Naive thymus-derived CD8-positive, alpha-beta T cell (primary cell): ENCODE measurements around the gene FRMD5. TPM values are rescaled to one million over a fixed set of nuclear protein-coding genes. Genes with fewer than 3 reads are reported as not detected.

Source experiments
- ATAC-seq, 2 donors: fragments of 150-1000 bp; cut with Tn5 transposase in 1 of 2; sonication (Bioruptor Pico), chemical (Tn5 transposase) in 1 of 2; 1 replicate in 1 of 2; 2 replicates in 1 of 2; pipeline ENCODE4 v1.10.0; 2021; ENCODE audit warnings: mild to moderate bottlenecking in 2 of 2, moderate library complexity in 2 of 2
- POLR2A ChIA-PET: fragments of 350-600 bp; sonication (Branson Sonifier 250); formaldehyde crosslinking; loops from one replicate; lab custom pipeline; 2021; ENCODE audit warnings: antibody characterized with exemption; lab: Charles Lee
- DNase-seq, 10 donors: peaks; one replicate each; pipeline versions ENCODE4 v3.0.0 to v3.0.0-alpha.2; 2020 to 2022
- H3K27ac Mint-ChIP-seq, 10 donors: one replicate each; pipeline ENCODE4 v1.8.0; 2020 to 2022; ENCODE audit warnings: mild to moderate bottlenecking in 10 of 10, mixed read lengths in 10 of 10, moderate library complexity in 4 of 10, inconsistent platforms in 1 of 10
- H3K27me3 Mint-ChIP-seq, 5 donors: one replicate each; pipeline ENCODE4 v1.8.0; 2021 to 2022; ENCODE audit warnings: mixed read lengths in 5 of 5
- H3K36me3 Mint-ChIP-seq, 3 donors: one replicate each; pipeline ENCODE4 v1.8.0; 2020 to 2022; ENCODE audit warnings: mixed read lengths in 3 of 3, mild to moderate bottlenecking in 2 of 3, inconsistent platforms in 1 of 3
- H3K4me1 Mint-ChIP-seq, 4 donors: one replicate each; pipeline ENCODE4 v1.8.0; 2021 to 2022; ENCODE audit warnings: mixed read lengths in 4 of 4
- H3K4me3 Mint-ChIP-seq, 10 donors: one replicate each; pipeline ENCODE4 v1.8.0; 2020 to 2022; ENCODE audit warnings: mild to moderate bottlenecking in 10 of 10, mixed read lengths in 10 of 10, moderate library complexity in 6 of 10, inconsistent platforms in 1 of 10
- H3K9me3 Mint-ChIP-seq, 9 donors: one replicate each; pipeline ENCODE4 v1.8.0; 2020 to 2022; ENCODE audit warnings: mixed read lengths in 9 of 9, mild to moderate bottlenecking in 3 of 9, inconsistent platforms in 1 of 9, moderate library complexity in 1 of 9
- polyA plus RNA-seq, 3 donors: library from polyadenylated mRNA; unstranded; fragments of 300-500 nt; fragmentation: Illumina TruSeq; gene quantifications; one replicate each; pipeline ENCODE4 v1.2.3, GENCODE V29; 2021
- total RNA-seq, 8 experiments: library from RNA in 2 of 8; stranded (reverse) in 2 of 8; gene quantifications; one replicate each; pipeline ENCODE4 v1.2.3 and lab custom pipeline; 2021 to 2026

FRMD5 gene
- total and polyA plus RNA-seq, 5 experiments from 2014 or later: 0.14 to 0.21 (median 0.18) TPM; not detected in 1

- Mint-ChIP-seq H3K9me3 (no peaks in the 10 kb centered on the region), H3K27ac (no peak overlapping the region), H3K36me3 (no peaks in the 10 kb centered on the region), H3K27me3 (peaks cover 2 to 13% (median 8%) of the 10 kb centered on the region in 5 donors), H3K4me3 (no peak overlapping the region), H3K4me1 (no peaks in the 10 kb centered on the region)
- no peak for ATAC-seq
- no peak for DNase-seq
- POLR2A ChIA-PET: no interaction called here
These were observed 266.9 kb downstream of the FRMD5 start for GRCh38 chr15:43928152-43928551.

GRCh38 chr15:43927203-43927602 is 267.9 kb downstream of the FRMD5 start:
- POLR2A ChIA-PET: no interaction called here
- no peaks in the 10 kb centered on the region for H3K36me3 Mint-ChIP-seq
- no peaks in the 10 kb centered on the region for H3K9me3 Mint-ChIP-seq
- no peak overlapping the region for H3K4me3 Mint-ChIP-seq
- H3K27me3 Mint-ChIP-seq: peaks cover 0 to 11% (median 4%) of the 10 kb centered on the region in 5 donors
- DNase-seq (no peak), ATAC-seq (no peak)
- H3K27ac Mint-ChIP-seq: no peak overlapping the region
- H3K4me1 Mint-ChIP-seq: no peaks in the 10 kb centered on the region

- DNase-seq (no peak), ATAC-seq (no peak)
- Mint-ChIP-seq H3K36me3 (no peaks in the 10 kb centered on the region), H3K9me3 (no peaks in the 10 kb centered on the region), H3K4me3 (no peak overlapping the region), H3K27me3 (peaks cover 0 to 8% (median 2%) of the 10 kb centered on the region in 5 donors), H3K27ac (no peak overlapping the region), H3K4me1 (no peaks in the 10 kb centered on the region)
- POLR2A ChIA-PET: no interaction called here
These were observed 271.5 kb downstream of the FRMD5 start for GRCh38 chr15:43923553-43923952.

- POLR2A ChIA-PET: no interaction called here
- Mint-ChIP-seq H3K27me3 (peaks cover 0 to 4% (median 2%) of the 10 kb centered on the region in 5 donors), H3K9me3 (no peaks in the 10 kb centered on the region), H3K36me3 (no peaks in the 10 kb centered on the region), H3K4me1 (no peaks in the 10 kb centered on the region), H3K27ac (no peak overlapping the region), H3K4me3 (no peak overlapping the region)
- no peak for DNase-seq
- no peak for ATAC-seq
These were observed 273.1 kb downstream of the FRMD5 start for GRCh38 chr15:43922021-43922420.

GRCh38 chr15:43920815-43921214 is 274.3 kb downstream of the FRMD5 start:
- peaks cover 0 to 3% (median under 1%) of the 10 kb centered on the region in 5 donors for H3K27me3 Mint-ChIP-seq
- H3K27ac Mint-ChIP-seq: no peak overlapping the region
- ATAC-seq (no peak), DNase-seq (no peak)
- H3K4me1 Mint-ChIP-seq: no peaks in the 10 kb centered on the region
- no peaks in the 10 kb centered on the region for H3K36me3 Mint-ChIP-seq
- POLR2A ChIA-PET: no interaction called here
- H3K4me3 Mint-ChIP-seq: no peak overlapping the region
- no peaks in the 10 kb centered on the region for H3K9me3 Mint-ChIP-seq

- ATAC-seq: no peak
- Mint-ChIP-seq H3K36me3 (no peaks in the 10 kb centered on the region), H3K9me3 (no peaks in the 10 kb centered on the region), H3K4me3 (no peak overlapping the region), H3K27ac (no peak overlapping the region), H3K4me1 (no peaks in the 10 kb centered on the region), H3K27me3 (peaks cover 0 to 4% (median 0%) of the 10 kb centered on the region in 5 donors)
- no peak for DNase-seq
- POLR2A ChIA-PET: no interaction called here
These were observed 274.8 kb downstream of the FRMD5 start for GRCh38 chr15:43920254-43920600.

- H3K9me3 Mint-ChIP-seq: no peaks in the 10 kb centered on the region
- no peak overlapping the region for H3K27ac Mint-ChIP-seq
- POLR2A ChIA-PET: no interaction called here
- H3K27me3 Mint-ChIP-seq: peaks cover 0 to 4% (median 0%) of the 10 kb centered on the region in 5 donors
- H3K4me3 Mint-ChIP-seq: no peak overlapping the region
- no peak for DNase-seq
- ATAC-seq: no peak
- H3K4me1 Mint-ChIP-seq: no peaks in the 10 kb centered on the region
- H3K36me3 Mint-ChIP-seq: no peaks in the 10 kb centered on the region
These were observed 275.4 kb downstream of the FRMD5 start for GRCh38 chr15:43919540-43920253.

- Mint-ChIP-seq H3K9me3 (no peaks in the 10 kb centered on the region), H3K27ac (no peak overlapping the region), H3K4me3 (no peak overlapping the region), H3K36me3 (no peaks in the 10 kb centered on the region), H3K4me1 (no peaks in the 10 kb centered on the region), H3K27me3 (peaks cover 0 to 4% (median 0%) of the 10 kb centered on the region in 5 donors)
- ATAC-seq: no peak
- POLR2A ChIA-PET: no interaction called here
- no peak for DNase-seq
These were observed 276.4 kb downstream of the FRMD5 start for GRCh38 chr15:43918717-43919116.

- DNase-seq: no peak
- ATAC-seq: no peak
- no peak overlapping the region for H3K4me3 Mint-ChIP-seq
- POLR2A ChIA-PET: no interaction called here
- no peaks in the 10 kb centered on the region for H3K9me3 Mint-ChIP-seq
- H3K36me3 Mint-ChIP-seq: no peaks in the 10 kb centered on the region
- H3K27ac Mint-ChIP-seq: no peak overlapping the region
- H3K4me1 Mint-ChIP-seq: no peaks in the 10 kb centered on the region
- peaks cover 0 to 4% (median 0%) of the 10 kb centered on the region in 5 donors for H3K27me3 Mint-ChIP-seq
These were observed 278.8 kb downstream of the FRMD5 start for GRCh38 chr15:43916326-43916660.

- no peak overlapping the region for H3K4me3 Mint-ChIP-seq
- H3K9me3 Mint-ChIP-seq: no peaks in the 10 kb centered on the region
- no peaks in the 10 kb centered on the region for H3K36me3 Mint-ChIP-seq
- POLR2A ChIA-PET: no interaction called here
- no peak overlapping the region for H3K27ac Mint-ChIP-seq
- DNase-seq (no peak), ATAC-seq (no peak)
- no peaks in the 10 kb centered on the region for H3K4me1 Mint-ChIP-seq
- H3K27me3 Mint-ChIP-seq: peaks cover 0 to 4% (median 0%) of the 10 kb centered on the region in 5 donors
These were observed 279.3 kb downstream of the FRMD5 start for GRCh38 chr15:43915631-43916325.

- ATAC-seq: no peak
- POLR2A ChIA-PET: no interaction called here
- Mint-ChIP-seq H3K27ac (no peak overlapping the region), H3K9me3 (no peaks in the 10 kb centered on the region), H3K36me3 (no peaks in the 10 kb centered on the region), H3K4me3 (no peak overlapping the region), H3K4me1 (no peaks in the 10 kb centered on the region), H3K27me3 (peaks cover 0 to 4% (median 0%) of the 10 kb centered on the region in 5 donors)
- no peak for DNase-seq
These were observed 281.1 kb downstream of the FRMD5 start for GRCh38 chr15:43913941-43914340.

- H3K4me3 Mint-ChIP-seq: no peak overlapping the region
- POLR2A ChIA-PET: no interaction called here
- H3K36me3 Mint-ChIP-seq: no peaks in the 10 kb centered on the region
- H3K27me3 Mint-ChIP-seq: peaks cover 0 to 4% (median 0%) of the 10 kb centered on the region in 5 donors
- peak overlapping the region in 1 of 10 donors; percentile 18 for H3K27ac Mint-ChIP-seq
- H3K9me3 Mint-ChIP-seq: no peaks in the 10 kb centered on the region
- DNase-seq (no peak), ATAC-seq (no peak)
- H3K4me1 Mint-ChIP-seq: no peaks in the 10 kb centered on the region
These were observed 281.9 kb downstream of the FRMD5 start for GRCh38 chr15:43913026-43913780.

GRCh38 chr15:43912208-43912607 is 282.9 kb downstream of the FRMD5 start:
- Mint-ChIP-seq H3K9me3 (no peaks in the 10 kb centered on the region), H3K4me3 (no peak overlapping the region), H3K27ac (no peak overlapping the region), H3K36me3 (no peaks in the 10 kb centered on the region), H3K4me1 (no peaks in the 10 kb centered on the region), H3K27me3 (peaks cover 0 to 1% (median 0%) of the 10 kb centered on the region in 5 donors)
- no peak for DNase-seq
- ATAC-seq: no peak
- POLR2A ChIA-PET: no interaction called here
